HEK293 (cell line): ENCODE data around the gene UQCC3.

Experiments
- BCL11A ChIP-seq: fragments of 450-650 bp; formaldehyde crosslinking; IDR thresholded peaks from 2 replicates; pipeline ENCODE4 v1.5.1; 2016; ENCODE audit warnings: low read depth, missing biosample characterization, missing genetic modification characterization
- SP3 ChIP-seq: fragments of 450-650 bp; formaldehyde crosslinking; IDR thresholded peaks from 2 replicates; pipeline ENCODE4 v1.5.1; 2016; ENCODE audit warnings: missing biosample characterization, missing genetic modification characterization
- ZBTB49 ChIP-seq: fragments of 450-650 bp; formaldehyde crosslinking; IDR thresholded peaks from 2 replicates; pipeline ENCODE4 v1.5.1; 2016; ENCODE audit warnings: missing biosample characterization, missing genetic modification characterization, low read depth
- ZFP3 ChIP-seq: fragments of 450-650 bp; formaldehyde crosslinking; IDR thresholded peaks from 2 replicates; pipeline ENCODE4 v1.5.1; 2016; ENCODE audit warnings: low read depth, missing biosample characterization, missing genetic modification characterization
- ZNF112 ChIP-seq: fragments of 450-650 bp; formaldehyde crosslinking; IDR thresholded peaks from 2 replicates; pipeline ENCODE4 v1.5.0; 2017; ENCODE audit warnings: missing biosample characterization, missing genetic modification characterization
- ZNF24 ChIP-seq: fragments of 450-650 bp; formaldehyde crosslinking; IDR thresholded peaks from 2 replicates; pipeline ENCODE4 v1.5.1; 2016; ENCODE audit warnings: missing biosample characterization, missing genetic modification characterization
- ZNF473 ChIP-seq: fragments of 450-650 bp; formaldehyde crosslinking; IDR thresholded peaks from 2 replicates; pipeline ENCODE4 v1.5.1; 2017; ENCODE audit warnings: missing biosample characterization, missing genetic modification characterization

DNA sequence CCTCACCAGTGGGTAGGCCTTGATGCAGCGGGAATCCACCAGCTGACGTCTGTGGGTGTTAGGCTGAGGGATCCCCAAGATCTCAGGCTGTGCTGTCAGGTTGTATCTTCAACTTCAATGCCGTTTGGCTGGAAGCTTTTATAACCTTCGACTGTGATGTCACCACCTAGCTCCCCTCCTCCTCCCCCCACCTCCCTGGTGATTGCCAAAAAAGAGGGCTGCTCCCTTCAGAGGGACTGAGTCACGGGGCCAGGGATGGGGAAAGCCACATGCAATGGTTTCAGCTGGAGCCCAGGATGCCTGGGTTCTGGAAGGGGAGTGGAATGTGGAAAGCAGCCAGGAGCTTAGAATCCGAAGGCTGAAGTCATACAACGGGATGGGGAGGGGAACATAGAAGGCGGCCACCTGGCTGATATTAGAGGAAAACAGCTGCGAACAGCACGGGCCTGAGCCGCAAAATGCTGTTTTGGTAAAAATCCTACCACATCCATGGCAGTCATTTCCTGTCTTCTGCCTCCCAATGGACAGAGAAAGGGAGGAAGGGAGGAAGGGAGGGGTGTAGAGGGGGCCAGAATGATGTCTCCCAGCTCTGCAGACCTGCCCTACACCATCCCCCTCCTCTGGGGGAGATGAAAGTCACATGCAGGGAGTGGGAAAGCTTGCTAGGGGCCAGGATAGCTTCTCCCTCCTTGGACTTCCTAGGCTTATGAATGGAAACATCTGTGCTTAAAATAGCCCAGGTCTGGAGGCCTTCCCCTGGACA, 18.1 kb downstream of the UQCC3 start, which contains the start of gene LRRN4CL:
- no peak for TF ChIP-seq ZBTB49
- TF ChIP-seq BCL11A, result no peak
- no peak for TF ChIP-seq ZFP3 (tag by site-specific recombination)
- TF ChIP-seq ZNF24 (tag by site-specific recombination), result no peak
- no peak for TF ChIP-seq ZNF473 (tag by site-specific recombination)
- no peak for TF ChIP-seq ZNF112
- no peak for TF ChIP-seq SP3 (tag by site-specific recombination)
